GM18907 (cell line): ENCODE results near the gene UBE3B.

Experiments
- ATAC-seq: cut with Tn5 transposase; IDR thresholded peaks from one replicate; pipeline ENCODE4 v1.9.1; 2021; ENCODE audit warnings: mild to moderate bottlenecking, moderate library complexity; ENCODE audit not compliant: unreplicated experiment

UBE3B gene

DNA sequence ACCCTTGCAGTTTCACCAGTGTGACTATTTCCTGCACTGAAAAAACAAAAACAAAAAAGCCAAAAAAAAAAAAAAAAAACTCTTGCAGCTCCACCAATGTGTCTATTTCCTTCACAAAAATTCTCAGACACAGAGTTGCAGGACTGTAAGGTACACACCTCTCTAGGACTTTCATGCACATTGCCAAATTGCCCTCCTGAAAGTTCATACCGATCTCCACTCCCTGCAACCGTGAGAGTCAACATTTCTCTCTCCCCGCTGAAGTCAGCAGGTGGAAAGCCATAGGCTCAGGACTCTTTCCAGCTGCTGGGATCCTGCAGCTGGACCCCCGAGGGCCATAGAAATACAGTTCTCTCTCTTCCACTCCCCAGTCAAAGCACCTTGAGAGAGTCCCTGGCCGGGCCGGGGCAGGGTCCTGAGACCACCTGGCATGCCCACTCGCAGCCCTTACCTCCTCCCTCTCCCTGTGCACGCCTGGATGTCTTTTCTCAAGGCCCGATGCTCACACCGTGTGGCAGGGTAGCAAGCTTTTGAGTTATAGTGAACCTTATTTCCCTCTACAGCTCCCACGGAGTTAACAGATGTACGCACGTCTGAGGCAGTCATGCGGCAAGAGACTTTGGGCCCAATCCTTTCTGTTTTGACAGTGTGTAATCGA lies 72.3 kb downstream of the UBE3B start:
- ATAC-seq, result no peak

DNA sequence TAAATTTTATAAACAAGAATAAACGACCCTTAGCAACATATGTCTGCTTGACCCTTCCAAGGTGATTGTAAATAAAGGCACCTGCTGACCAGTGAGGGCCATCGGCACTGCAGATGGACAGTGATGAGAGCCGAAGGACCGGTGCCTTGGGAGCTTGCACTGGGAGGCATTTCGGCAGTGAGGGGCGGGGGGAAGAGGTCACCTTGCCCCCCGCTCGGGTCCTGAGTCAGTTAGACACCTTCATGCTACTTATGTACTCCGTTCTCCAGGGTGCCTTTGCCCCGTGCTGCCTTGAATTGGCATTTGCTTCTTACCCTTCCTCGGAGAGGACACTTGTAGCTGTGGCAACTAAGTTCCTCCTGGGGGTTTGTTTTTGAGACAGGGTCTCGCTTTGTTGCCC lies 72.8 kb downstream of the UBE3B start:
- ATAC-seq, result no peak

DNA sequence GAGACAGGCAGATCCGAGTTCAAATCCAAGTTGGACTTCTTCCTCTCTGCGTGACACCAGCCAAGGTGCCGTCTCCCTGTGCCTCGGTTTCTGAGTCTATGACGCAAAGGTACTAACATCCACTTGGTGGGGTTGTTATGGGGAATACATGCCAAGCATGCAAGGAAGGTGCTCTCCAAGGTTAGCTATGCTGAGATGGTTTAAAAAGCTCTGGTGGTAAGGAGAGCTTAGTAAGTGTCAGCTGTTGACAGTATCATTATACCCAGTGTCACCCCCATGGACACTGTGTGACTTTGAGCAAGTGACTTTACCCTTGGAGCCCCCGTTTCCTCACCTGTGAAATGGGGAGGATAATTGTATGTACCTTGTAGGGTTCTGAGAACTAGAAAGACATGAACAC lies 73.7 kb downstream of the UBE3B start:
- ATAC-seq, result no peak

DNA sequence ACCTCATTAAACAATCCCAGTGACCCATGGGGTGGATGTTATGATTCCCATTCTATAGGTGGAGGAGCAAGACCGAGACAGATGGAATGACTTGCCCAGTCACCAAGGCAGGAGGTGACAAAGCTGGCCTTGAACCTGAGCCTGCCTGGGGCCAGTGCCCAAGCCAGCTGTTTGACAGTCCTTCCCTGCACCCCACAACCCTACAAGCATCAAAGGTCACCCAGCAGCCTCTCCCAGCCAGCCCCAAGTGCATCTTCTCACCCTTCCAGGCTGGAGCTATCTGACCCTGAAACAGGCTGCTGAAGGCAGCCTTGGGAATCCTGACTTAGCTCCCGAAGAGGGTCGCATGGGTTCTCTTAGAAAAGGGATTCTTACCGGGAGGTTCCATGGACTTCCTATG lies 75.5 kb downstream of the UBE3B start:
- ATAC-seq, result no peak

DNA sequence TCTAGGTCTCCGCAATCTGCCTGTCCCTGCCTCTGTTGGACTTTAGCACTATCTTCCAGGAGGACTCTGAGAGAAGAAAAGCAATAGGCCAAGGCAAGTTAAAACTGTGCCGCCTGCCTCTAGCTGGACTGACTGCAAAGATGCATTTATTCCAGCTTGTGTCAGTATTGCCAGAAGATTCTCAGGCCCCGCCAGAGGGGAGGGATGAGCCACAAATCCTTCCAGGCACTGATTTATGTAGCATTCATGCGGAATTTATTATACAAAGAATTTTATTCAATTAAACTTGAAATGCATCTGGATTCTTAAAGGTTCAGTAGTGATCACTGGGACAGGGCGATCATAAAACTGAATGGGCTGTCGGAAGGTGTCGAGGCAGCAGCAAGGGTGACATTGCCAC lies 76.0 kb downstream of the UBE3B start:
- ATAC-seq, result no peak

- no peak for ATAC-seq
These were observed 76.6 kb downstream of the UBE3B start for GRCh38 chr12:109553906-109554500.

- no peak for ATAC-seq
These were observed 77.3 kb downstream of the UBE3B start for GRCh38 chr12:109554761-109555160.

GRCh38 chr12:109555431-109556315 lies 78.2 kb downstream of the UBE3B start:
- no peak for ATAC-seq

DNA sequence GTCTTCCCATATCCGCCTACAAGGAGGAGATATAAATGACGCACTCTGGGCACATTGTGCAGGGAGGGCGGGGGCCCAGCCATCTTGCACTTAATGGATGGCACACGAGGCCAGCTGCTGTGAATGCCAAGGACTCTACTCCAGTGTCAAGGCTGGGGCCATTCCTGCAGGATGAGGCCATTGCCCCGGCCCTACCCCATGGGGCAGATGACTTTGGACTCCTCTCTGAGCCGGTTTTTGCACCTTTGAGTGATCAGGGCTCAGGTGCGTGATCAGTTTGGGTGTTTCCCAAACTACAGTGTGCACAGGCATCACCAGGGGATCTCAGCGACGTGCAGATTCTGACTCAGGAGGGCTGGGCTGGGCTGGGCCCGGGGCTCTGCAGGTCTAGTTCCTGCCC lies 79.8 kb downstream of the UBE3B start:
- ATAC-seq, result no peak

GRCh38 chr12:109557805-109558204 lies 80.4 kb downstream of the UBE3B start:
- no peak for ATAC-seq

- no peak for ATAC-seq
These were observed 81.2 kb downstream of the UBE3B start for GRCh38 chr12:109558374-109559199.

DNA sequence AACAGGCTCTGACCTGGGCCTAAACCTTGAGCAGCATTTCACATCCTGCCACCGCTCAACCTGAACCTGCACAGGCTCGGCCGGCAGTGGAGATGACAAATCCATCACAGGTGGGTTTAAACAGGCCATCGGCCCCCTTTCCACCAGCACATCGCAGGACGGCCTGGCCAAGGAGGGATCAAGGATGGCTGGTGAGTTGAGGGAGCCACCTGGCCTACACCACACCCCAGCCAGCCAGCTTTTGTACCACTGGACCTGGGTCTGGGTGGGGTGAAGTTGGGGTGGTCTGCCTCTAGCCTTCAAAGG lies 81.7 kb downstream of the UBE3B start:
- ATAC-seq, result no peak

DNA sequence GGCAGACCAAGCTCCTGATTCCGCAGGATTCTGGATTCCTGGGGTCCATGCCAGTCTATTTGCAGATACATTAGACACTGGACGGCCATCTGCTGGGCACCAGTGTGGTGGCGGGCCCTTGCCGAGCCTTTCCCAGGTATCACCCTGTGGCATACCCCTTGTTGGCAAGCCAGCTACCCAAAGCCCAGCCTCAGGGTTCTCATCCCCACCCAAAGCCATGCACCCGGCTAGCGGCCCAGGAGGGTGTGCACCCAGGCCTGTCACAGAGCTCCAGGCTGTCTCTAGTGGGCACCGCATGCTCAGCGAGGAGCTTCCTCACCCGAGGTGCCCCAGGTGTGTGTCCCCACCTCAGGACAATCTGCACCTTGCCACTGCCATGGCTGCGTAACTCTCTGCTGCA lies 82.2 kb downstream of the UBE3B start:
- no peak for ATAC-seq

- ATAC-seq, result no peak
These were observed 83.7 kb downstream of the UBE3B start for GRCh38 chr12:109560867-109561710.

DNA sequence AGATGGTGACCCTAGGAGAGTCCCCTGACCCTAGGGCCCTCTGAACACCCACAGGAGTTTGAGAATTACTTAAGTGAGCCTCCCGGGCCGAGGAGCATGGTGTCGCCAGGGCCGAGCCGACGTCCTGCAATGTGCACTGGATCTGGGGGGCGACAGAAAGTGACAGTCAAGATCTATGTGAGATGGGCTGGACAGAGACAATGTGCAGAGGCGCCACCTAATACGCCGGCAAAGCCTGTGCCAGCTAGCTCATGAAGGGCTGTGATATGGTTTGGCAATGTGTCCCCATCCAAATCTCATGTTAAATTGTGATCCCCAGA lies 84.2 kb downstream of the UBE3B start:
- no peak for ATAC-seq

- no peak for ATAC-seq
These were observed 85.4 kb downstream of the UBE3B start for GRCh38 chr12:109562871-109563270.

DNA sequence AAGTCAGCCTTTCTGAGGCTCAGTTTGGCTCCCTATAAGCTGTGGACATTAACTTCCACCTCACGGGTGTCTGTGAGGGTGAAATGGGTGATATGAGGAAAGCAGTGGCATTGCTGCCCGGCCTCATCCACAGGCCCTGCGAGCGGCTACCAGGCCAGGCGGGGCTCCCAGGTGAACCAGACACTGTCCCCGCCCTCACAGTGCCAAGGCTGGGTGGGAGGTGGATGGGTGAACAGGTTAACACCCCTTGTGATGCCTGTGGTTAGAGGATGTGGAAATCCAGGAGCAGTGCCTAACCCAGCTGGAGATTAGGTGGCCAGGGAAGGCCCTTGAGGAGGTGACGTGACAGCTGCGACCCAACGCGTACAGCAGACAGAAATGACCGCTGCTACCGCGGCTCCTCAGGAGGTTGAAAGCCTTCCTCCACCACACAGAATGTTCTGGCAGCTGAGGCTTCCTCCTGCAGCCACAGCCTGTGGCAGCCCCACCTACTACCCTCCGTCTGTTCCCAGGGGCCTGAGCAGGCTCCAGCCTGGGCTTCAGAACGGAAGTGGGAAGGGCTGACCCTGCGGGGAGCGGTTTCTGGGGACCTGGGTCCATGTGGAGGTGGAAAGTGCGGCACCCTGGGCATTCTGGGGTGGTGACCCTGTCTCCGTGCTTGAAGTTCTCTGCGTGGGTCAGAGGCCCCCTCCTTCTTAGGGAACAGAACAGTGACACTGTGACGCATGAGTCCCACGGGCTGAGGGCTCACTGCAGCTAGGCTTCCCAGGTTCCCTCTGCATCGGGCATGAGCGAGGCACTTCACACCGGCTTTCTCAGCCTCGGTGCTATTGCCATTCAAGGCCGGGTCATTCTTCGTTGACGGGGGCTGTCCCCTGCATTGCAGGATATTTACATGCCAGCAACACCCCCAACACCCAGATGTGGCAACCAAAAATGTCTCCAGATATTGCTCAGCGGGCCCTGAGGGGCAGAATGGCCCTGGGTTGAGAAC lies 86.2 kb downstream of the UBE3B start:
- no peak for ATAC-seq

DNA sequence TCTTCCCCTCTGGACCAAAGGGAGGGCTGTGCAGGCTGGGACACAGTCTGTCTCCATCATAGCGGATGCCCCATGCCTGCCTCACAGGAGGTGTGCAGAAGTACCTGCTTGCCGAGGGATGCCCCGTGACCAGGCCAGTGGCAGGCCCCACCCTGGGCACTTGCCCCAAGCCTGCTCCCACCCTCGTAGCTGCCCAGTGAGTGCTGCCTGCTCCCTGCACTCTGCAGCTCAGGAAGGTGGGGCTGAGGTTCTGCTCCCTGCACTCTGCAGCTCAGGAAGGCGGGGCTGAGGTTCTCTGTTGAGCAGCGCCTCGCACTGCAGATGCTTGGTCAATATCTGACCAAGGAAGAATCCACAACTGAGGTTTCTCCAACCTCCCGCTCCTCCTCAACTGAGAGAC lies 89.0 kb downstream of the UBE3B start:
- ATAC-seq, result no peak

DNA sequence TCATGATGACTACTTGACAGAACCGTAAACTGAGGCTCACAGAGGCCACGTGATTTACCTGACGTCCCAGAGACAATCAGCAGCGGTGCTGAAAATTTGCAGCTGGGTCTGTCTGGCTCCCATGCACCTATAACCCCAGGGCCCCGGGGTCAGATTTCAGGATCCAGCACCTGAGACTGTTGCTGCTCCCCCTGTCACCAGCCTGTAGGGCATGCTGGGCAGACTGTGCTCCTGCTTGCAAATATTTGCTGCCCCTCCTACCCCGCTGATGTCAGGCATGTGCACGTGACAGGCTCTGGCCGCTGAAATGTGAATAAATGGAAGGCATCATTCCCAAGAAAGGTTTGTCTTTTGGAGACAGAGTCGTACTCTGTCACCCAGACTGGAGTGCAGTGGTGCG lies 89.9 kb downstream of the UBE3B start:
- ATAC-seq, result no peak
